Endothelial cell of umbilical vein (primary cell): ENCODE data around the gene TERT. TPM values are rescaled to one million over a fixed set of nuclear protein-coding genes. Genes with fewer than 3 reads are reported as not detected.

Source experiments
- BruUV-seq: library from RNA; stranded (reverse); fragments of 400-500 nt; replicated peaks from 2 replicates; lab custom pipeline; 2021; lab: Mats Ljungman, UMichigan
- CTCF ChIA-PET: fragments of 300-600, 350-600 bp; sonication (Branson Sonifier 250); formaldehyde crosslinking; loops from one replicate; lab custom pipeline; 2021; ENCODE audit warnings: antibody characterized with exemption, inconsistent platforms; lab: Charles Lee
- POLR2A ChIA-PET: fragments of 300-600, 350-600 bp; sonication (Branson Sonifier 250); formaldehyde crosslinking; loops from one replicate; lab custom pipeline; 2021; ENCODE audit warnings: antibody characterized with exemption, inconsistent platforms; lab: Charles Lee
- DNase-seq: peaks from one replicate; pipeline ENCODE4 v3.0.0-alpha.2; 2011; ENCODE audit warnings: low read depth, low spot score
- FAIRE-seq: peaks from 2 replicates; lab custom pipeline; 2011; peaks lifted over from hg19 to GRCh38; lab: Jason Lieb, UNC
- H2AFZ ChIP-seq: 2 replicates; pipeline ENCODE4 v1.6.0; 2012; ENCODE audit warnings: low read depth, low read length, control low read depth, inconsistent platforms
- H3K27ac ChIP-seq: 2 replicates; pipeline ENCODE4 v1.5.1; 2011; ENCODE audit warnings: low read depth, mild to moderate bottlenecking, control low read depth, low read length, moderate library complexity; ENCODE audit not compliant: insufficient read depth
- H3K27me3 ChIP-seq, 2 experiments: 2 replicates each; pipeline versions ENCODE4 v1.6.0 to v1.6.1; 2011; ENCODE audit warnings: low read length in 2 of 2, mixed read lengths in 1 of 2; ENCODE audit not compliant: control insufficient read depth in 2 of 2, insufficient read depth in 2 of 2
- H3K36me3 ChIP-seq, 2 experiments: 2 replicates in 1 of 2; 3 replicates in 1 of 2; pipeline ENCODE4 v1.5.1; 2011; ENCODE audit warnings: low read length in 2 of 2, mild to moderate bottlenecking in 1 of 2, moderate library complexity in 1 of 2; ENCODE audit not compliant: control insufficient read depth in 2 of 2, insufficient read depth in 2 of 2; ENCODE audit errors: extremely low read depth in 1 of 2
- H3K4me1 ChIP-seq: 3 replicates; pipeline ENCODE4 v1.5.1; 2011; ENCODE audit warnings: mild to moderate bottlenecking, low read length; ENCODE audit not compliant: control insufficient read depth, insufficient read depth; ENCODE audit errors: extremely low read depth
- H3K4me2 ChIP-seq: 2 replicates; pipeline ENCODE4 v1.6.1; 2011; ENCODE audit warnings: low read length, control low read depth, mixed read lengths; ENCODE audit not compliant: insufficient read depth
- H3K4me3 ChIP-seq, 3 experiments: fragments of 200-600 bp in 1 of 3; sonication (generic), shearing (Covaris generic) in 1 of 3; replicated peaks in 1 of 3; 2 replicates each; pipeline ENCODE4 v1.5.1; 2011 to 2016; ENCODE audit warnings: control low read depth in 3 of 3, low read length in 3 of 3, mild to moderate bottlenecking in 2 of 3, inconsistent platforms in 1 of 3, low read depth in 1 of 3, moderate library complexity in 1 of 3; ENCODE audit not compliant: insufficient read depth in 1 of 3
- H3K79me2 ChIP-seq: 2 replicates; pipeline ENCODE4 v1.6.0; 2012; ENCODE audit warnings: low read length, inconsistent platforms; ENCODE audit not compliant: control insufficient read depth, insufficient read depth
- H3K9ac ChIP-seq: replicated peaks from 2 replicates; pipeline ENCODE3; 2011; ENCODE audit warnings: low read length, control low read depth; ENCODE audit not compliant: insufficient read depth; ENCODE audit errors: extremely low read depth
- H3K9me1 ChIP-seq: replicated peaks from 3 replicates; pipeline ENCODE4 v1.6.0; 2011; ENCODE audit warnings: mild to moderate bottlenecking, low read length; ENCODE audit not compliant: control insufficient read depth, insufficient read depth; ENCODE audit errors: extremely low read depth
- H3K9me3 ChIP-seq: replicated peaks from 2 replicates; pipeline ENCODE4 v1.5.1; 2012; ENCODE audit warnings: low read length, inconsistent platforms; ENCODE audit not compliant: control insufficient read depth, insufficient read depth
- H4K20me1 ChIP-seq: replicated peaks from 2 replicates; pipeline ENCODE3; 2011; ENCODE audit warnings: mild to moderate bottlenecking, low read length; ENCODE audit not compliant: control insufficient read depth, insufficient read depth; ENCODE audit errors: extremely low read depth
- CTCF ChIP-seq, 2 donors: IDR thresholded peaks; 1 replicate in 1 of 2; 2 replicates in 1 of 2; pipeline ENCODE4 v1.5.1; 2011; ENCODE audit warnings: low read length in 2 of 2, mild to moderate bottlenecking in 2 of 2, moderate library complexity in 2 of 2, control low read depth in 1 of 2, inconsistent platforms in 1 of 2, low read depth in 1 of 2; ENCODE audit not compliant: insufficient read depth in 1 of 2; ENCODE audit errors: extremely low read depth in 1 of 2
- EZH2 ChIP-seq: IDR thresholded peaks from 2 replicates; pipeline ENCODE4 v1.6.1; 2012; ENCODE audit warnings: borderline replicate concordance, low read depth, mild to moderate bottlenecking, moderate library complexity, low read length, inconsistent platforms; ENCODE audit not compliant: severe bottlenecking
- FOS ChIP-seq: IDR thresholded peaks from 2 replicates; pipeline ENCODE4 v1.6.1; 2011; ENCODE audit warnings: mild to moderate bottlenecking, low read length, moderate library complexity, borderline replicate concordance; ENCODE audit not compliant: insufficient read depth
- GATA2 ChIP-seq: IDR thresholded peaks from 2 replicates; pipeline ENCODE4 v1.7.0; 2011; ENCODE audit warnings: low read depth, mild to moderate bottlenecking, moderate library complexity, mixed read lengths, low read length; ENCODE audit not compliant: insufficient read length, insufficient read depth
- JUN ChIP-seq: IDR thresholded peaks from 2 replicates; pipeline ENCODE4 v1.6.1; 2011; ENCODE audit warnings: borderline replicate concordance, low read depth; ENCODE audit not compliant: insufficient read length, insufficient read depth
- MAX ChIP-seq: IDR thresholded peaks from 2 replicates; pipeline ENCODE4 v1.6.1; 2011; ENCODE audit not compliant: insufficient read depth, insufficient read length
- MYC ChIP-seq: IDR thresholded peaks from one replicate; pipeline ENCODE4 v1.6.1; 2011; ENCODE audit warnings: mild to moderate bottlenecking, low read depth, low read length
- POLR2A ChIP-seq: IDR thresholded peaks from 2 replicates; pipeline ENCODE4 v1.6.1; 2012; ENCODE audit warnings: low read depth, mild to moderate bottlenecking, control low read depth, low read length
- POLR2AphosphoS5 ChIP-seq: IDR thresholded peaks from 2 replicates; pipeline ENCODE4 v1.6.1; 2012; ENCODE audit warnings: low read depth, mild to moderate bottlenecking, control low read depth, low read length, moderate library complexity; ENCODE audit not compliant: insufficient read depth
- dilution Hi-C: fragments of 300-500 bp; cut with MboI; formaldehyde crosslinking; loops from one replicate; pipeline ENCODE4 v1.15.0; 2019; ENCODE audit warnings: low sequenced_read_pairs; ENCODE audit not compliant: extremely low pct_ligation_motif_present
- intact Hi-C: fragments of 100-400 bp; cut with micrococcal nuclease; formaldehyde crosslinking; loops from one replicate; pipeline ENCODE4 v1.10.0; 2022
- polyA plus RNA-seq, 4 experiments: library from polyadenylated mRNA; depleted of rRNA in 3 of 4; stranded (reverse) in 3 of 4; unstranded in 1 of 4; fragments of >200 nt; gene quantifications; 2 replicates each; pipeline versions ENCODE4 v1.2.1 to v1.2.3, GENCODE V29; 2011 to 2012; ENCODE audit warnings: missing spikeins in 1 of 4
- total RNA-seq: library from RNA; stranded (reverse); gene quantifications from 2 replicates; pipeline ENCODE4 v1.2.3, GENCODE V29; 2021

Gene TERT
- total and polyA plus RNA-seq, 2 donors (not counting 3 experiments of a cell fraction or from before 2014, with no cell fraction given), result 0.04 TPM; not detected in 1

GRCh38 chr5:1285883-1286291 is 9.0 kb downstream of the TERT start:
- no peak for DNase-seq
- no peaks in the 10 kb centered on the region for H4K20me1 ChIP-seq
- ChIA-PET POLR2A (no interaction called here), CTCF (no interaction called here)
- H3K9me1 ChIP-seq, result no peaks in the 10 kb centered on the region
- no peak overlapping the region for H2AFZ ChIP-seq
- no TSS peak for BruUV-seq
- FAIRE-seq, result no peak
- H3K9me3 ChIP-seq, result no peaks in the 10 kb centered on the region
- no peaks in the 10 kb centered on the region for H3K36me3 ChIP-seq
- H3K27ac ChIP-seq, result no peak overlapping the region
- H3K4me1 ChIP-seq, result no peaks in the 10 kb centered on the region
- H3K4me2 ChIP-seq, result no peak overlapping the region
- H3K27me3 ChIP-seq, result no peaks in the 10 kb centered on the region
- intact Hi-C loops (no loop called here), dilution Hi-C loops (no loop called here)
- TF ChIP-seq MAX, result no peak
- no peak for TF ChIP-seq EZH2
- no peak for TF ChIP-seq MYC
- TF ChIP-seq JUN, result no peak
- TF ChIP-seq FOS, result no peak
- TF ChIP-seq CTCF (IDR thresholded peaks at IDR 0.05; ENCODE audit: extremely low read depth in 1 of 2, insufficient read depth in 1 of 2, low read depth in 1 of 2, low read length in 2 of 2), result no peak
- TF ChIP-seq POLR2A, result no peak
- no peak for TF ChIP-seq POLR2AphosphoS5
- no peak for TF ChIP-seq GATA2
- no peak overlapping the region for H3K4me3 ChIP-seq
- no peak overlapping the region for H3K9ac ChIP-seq
- no peaks in the 10 kb centered on the region for H3K79me2 ChIP-seq
